Stimulated activated CD8-positive, alpha-beta memory T cell treated with anti-CD3 and anti-CD28 coated beads, Interleukin-12 subunit alpha, Interleukin-12 subunit beta, amount 100 ng/mL, for 1 hour (primary cell): ENCODE results near the gene CEPT1.

Source experiments
- DNase-seq: peaks from one replicate; pipeline ENCODE4 v3.0.0-alpha.2; 2020; ENCODE audit warnings: low read depth

CEPT1 gene

DNA sequence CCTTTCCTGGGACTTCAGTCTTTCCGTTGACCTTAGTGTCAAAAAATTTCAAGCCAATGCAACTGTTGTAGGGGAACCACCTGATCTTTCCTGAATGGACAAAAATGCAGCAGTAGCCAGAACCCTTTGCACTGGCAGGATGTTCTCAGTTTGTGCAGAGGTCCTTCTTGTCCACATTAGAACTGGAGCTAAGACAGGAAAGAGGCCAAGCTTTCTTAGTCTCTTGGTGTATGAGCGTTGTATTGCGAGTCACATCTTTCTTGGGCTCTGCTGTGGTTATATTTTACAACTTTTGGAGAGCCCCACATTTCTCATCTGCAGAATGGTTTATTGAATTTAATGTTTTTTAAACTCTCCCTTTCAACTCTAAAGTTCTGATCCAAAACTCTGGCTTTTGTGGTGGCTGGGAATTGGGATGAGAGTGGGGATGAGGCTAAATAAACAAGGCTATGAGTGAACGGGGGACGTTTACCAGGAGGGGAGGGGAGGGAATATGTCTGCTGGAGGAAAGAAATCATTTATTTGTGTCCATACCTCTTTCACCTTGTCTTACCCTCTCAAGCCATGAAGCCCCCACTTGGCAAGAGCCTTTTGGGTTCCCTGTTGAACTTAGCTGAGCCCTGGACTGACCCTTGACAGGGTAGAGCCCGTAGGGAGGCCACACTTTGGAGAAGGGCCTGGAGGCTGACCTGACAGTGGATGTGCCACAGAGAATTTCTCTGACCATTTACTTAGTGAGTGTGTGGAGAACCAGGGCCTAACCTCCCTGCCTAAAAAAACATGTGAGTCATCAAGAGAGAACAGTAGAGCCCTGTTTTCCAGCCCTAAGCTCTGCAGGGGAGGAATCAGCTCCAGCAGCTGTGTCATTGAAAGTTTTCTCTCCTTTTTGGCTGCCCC is 88.1 kb downstream of the CEPT1 start:
- DNase-seq, result no peak

DNA sequence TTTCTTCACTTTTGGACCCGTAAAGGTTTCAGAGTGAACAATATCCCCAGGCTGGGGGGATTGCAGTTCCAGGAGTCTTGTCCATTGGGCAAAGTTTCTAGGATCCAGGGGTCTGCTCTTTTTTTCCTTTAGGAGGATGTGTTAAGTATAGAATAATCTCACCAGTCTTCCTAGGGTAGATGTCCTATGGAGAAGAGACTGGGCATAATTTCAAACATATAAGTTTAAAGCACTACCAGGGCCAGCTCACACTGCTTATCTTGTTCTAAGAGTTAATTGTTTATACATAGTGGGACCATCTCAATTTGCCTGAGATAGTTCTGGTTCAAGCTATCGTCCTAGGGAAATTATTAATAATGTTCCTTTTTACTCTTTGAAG is 88.7 kb downstream of the CEPT1 start:
- no peak for DNase-seq

DNA sequence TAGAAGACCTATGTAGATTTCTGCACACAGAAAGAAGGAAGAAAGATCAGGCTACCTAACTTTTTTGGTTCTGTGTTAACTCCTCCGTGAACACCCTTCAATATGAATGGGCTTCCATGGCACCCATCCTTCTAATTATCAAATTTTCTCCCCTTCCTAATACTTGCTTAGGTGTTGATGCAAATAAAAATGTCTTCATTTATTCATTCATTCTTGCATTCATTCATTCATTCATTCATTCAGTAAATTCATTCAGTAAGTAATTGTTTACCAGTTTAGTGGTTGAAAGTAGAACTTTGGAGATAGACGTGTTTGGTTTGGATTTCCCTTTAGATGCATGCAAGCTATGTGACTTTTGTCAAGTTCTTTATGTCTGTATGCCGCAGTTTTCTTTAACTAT is 92.1 kb downstream of the CEPT1 start:
- DNase-seq, result no peak

DNA sequence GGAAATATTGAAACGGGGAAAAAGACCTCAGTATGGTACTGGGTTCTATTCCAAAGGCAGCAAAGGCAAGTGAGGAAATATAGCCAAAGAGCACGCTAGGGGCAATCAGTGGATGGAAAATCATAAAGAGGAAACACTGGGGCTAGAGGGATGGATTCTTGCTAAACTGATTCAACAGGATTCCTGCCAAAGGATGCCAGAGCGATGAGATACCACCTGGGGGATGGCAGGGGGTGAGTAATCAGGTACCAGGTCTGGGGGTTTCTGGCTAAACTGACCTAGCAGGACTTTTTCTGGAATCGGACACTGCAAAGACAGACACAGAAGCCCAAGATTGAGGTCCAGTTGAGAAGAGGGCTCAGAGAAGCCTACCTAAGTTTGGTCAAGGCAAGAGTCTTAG is 94.2 kb downstream of the CEPT1 start:
- no peak for DNase-seq
